Measurements from ENCODE around the gene ACAD10.
"Not testable (repeated sequence)": the region's sequence is repeated elsewhere in the genome, so short reads cannot be mapped to it uniquely, and the experiment has no call there.

Gene ACAD10
- 55.4 to 58.9 reads per million in 2 donors for total RNA-seq

GRCh38 chr12:111685811-111686573 lies at the start of gene ACAD10, which contains the start of gene BRAP:
Gene ACAD10, plus strand, starts transcription at chr12:111686053. Its CDS starts 6,657 bp downstream, at chr12:111692710.
Gene BRAP, minus strand, starts transcription at chr12:111685956. Its CDS starts 164 bp downstream, at chr12:111685792.
- peak; percentile 91 for DNase-seq

GRCh38 chr12:111636209-111636945 lies 49.5 kb upstream of the ACAD10 start:
- no peak for DNase-seq

- DNase-seq = no peak
Observed at GRCh38 chr12:111638556-111638955, 47.3 kb upstream of the ACAD10 start.

- no peak for DNase-seq
Observed at GRCh38 chr12:111640506-111640905, 45.3 kb upstream of the ACAD10 start.

GRCh38 chr12:111642681-111643426 lies 43.0 kb upstream of the ACAD10 start:
- DNase-seq = no peak

- no peak for DNase-seq
Observed at GRCh38 chr12:111643427-111643826, 42.4 kb upstream of the ACAD10 start.

GRCh38 chr12:111645433-111645832 lies 40.4 kb upstream of the ACAD10 start:
- DNase-seq = no peak

GRCh38 chr12:111650912-111651311 lies 34.9 kb upstream of the ACAD10 start:
- DNase-seq = no peak

- not testable (repeated sequence) for DNase-seq
Observed at GRCh38 chr12:111652530-111652929, 33.3 kb upstream of the ACAD10 start.

DNA sequence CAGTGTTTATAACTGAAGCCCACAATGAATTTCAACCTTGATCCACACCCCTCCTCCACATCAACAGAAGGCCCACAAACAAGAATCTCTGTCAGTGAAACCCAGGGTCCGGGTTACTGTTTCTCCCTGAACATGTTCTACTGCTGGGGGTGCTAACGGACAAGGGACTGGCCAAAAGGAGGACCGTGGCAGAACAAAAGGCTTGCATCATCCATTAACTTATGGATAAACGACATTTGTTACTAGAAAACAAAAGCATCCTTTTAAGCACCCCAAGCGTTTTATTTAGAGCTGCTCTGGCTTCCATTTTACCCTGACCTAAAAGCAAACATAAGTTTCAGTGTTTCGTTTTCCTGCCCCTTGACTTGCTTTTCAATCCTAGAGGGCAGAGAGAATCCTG lies 32.3 kb upstream of the ACAD10 start:
- DNase-seq = no peak

GRCh38 chr12:111655356-111655755 lies 30.5 kb upstream of the ACAD10 start:
- DNase-seq = no peak

DNA sequence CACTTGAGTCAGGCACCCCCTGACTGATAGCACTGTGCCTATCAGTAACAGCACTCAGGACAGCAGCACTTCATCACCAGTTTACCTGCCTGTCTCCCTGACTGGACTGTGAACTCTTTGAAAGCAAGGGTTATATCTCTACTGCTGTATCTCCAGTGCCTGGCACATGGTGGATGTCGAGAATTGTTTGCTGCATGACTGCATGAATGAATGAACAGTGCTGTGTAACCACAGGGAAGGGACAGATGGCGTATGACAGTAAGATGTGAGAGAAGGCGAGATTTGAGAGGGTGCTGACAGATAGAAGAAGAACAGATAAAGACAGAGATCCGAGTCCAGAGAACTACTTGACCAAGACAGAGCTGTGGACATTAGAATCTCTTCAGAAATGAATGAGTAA lies 29.8 kb upstream of the ACAD10 start:
- DNase-seq = no peak

DNA sequence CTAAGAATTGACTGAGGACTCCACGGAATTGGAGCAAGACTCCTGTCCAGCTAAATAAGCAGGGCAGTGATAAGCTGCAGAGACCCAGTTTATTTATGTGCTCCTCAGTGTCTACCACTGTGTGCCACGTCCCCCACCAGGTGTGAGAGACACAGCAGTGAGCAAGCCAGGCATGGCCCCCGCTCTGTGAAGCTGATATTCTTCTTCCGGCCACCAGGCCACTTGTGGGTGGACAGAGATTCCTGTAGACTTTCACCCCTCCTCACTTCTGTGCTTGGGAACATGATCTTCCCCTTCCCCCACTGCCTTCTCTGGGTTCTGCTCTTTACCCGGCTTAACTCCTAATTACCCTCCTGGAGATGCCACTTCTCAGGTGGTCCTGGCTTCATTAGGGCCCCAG lies 21.4 kb upstream of the ACAD10 start:
- no peak for DNase-seq

- no peak for DNase-seq
Observed at GRCh38 chr12:111664961-111665865, 20.6 kb upstream of the ACAD10 start.

DNA sequence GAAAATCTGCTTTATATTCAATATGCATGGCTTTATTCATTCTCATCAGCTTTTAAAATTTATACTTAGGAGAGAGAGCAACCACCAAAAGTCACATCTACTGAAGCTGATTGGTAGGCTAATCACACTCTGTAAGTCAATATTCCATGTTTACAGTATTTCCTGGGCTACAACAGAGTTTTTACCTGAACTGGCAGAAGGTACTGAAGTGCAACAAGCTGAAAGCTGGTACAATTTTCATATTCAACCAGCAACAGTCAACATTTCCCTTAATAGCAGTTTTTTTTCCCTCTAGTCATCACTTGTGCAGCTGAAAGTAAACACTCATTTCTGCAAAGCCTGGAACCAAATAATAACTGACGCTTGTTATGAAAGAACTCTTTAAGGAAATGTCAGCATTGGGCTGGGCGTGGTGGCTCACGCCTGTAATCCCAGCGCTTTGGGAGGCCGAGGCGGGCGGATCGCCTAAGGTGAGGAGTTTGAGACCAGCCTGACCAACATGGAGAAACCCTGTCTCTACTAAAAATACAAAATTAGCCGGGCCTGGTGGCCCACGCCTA lies 13.0 kb upstream of the ACAD10 start:
- no peak for DNase-seq

DNA sequence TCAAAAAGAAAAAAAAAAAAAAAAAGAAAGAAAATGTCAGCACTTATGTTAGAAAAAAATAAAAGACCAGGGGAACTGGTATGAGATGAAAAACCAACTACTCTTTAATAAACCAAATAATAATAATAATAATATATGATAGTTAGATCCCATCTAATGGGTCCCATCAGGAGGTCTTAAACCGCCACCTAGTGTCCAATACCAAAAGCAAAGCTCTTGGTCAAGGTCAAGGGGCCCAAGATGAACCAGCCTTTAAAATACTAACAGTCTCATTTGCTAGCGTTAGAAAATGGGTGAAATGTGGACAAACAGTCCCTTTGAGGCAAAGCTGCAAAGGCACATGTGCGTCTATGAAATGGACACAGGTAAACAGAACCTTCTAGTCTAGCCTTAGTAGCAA lies 12.3 kb upstream of the ACAD10 start:
- DNase-seq = no peak

- DNase-seq = no peak
Observed at GRCh38 chr12:111677186-111677585, 8.7 kb upstream of the ACAD10 start.

DNA sequence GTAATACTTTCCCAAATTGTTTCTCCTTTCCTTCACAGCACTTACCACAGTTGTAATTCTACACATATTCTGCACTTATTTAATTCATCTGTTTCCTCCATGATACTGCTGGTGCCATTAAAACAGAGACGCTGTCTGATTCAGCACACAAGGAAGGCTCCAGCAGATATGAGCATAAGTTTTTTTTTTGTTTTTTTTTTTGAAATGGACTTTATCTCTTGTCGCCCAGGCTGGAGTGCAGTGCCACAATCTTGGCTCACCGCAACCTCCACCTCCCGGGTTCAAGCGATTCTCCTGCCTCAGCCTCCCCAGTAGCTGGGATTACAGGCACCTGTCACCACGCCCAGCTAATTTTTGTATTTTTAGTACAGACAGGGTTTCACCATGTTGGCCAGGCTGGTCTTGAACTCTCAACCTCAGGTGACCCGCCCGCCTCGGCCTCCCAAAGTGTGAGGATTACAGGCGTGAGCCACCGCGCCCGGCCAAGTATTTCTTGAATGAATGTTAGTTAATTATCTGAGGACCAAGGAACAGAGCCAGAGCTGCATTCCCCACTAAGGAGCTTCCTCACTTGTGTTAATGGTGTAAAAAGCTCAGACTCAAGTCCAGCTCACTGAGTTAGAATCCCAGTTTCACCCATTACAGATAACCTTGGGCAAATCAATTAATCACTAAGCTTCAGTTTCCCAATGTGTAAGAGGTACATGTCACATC lies 1.2 kb upstream of the ACAD10 start:
- DNase-seq = not testable (repeated sequence)

DNA sequence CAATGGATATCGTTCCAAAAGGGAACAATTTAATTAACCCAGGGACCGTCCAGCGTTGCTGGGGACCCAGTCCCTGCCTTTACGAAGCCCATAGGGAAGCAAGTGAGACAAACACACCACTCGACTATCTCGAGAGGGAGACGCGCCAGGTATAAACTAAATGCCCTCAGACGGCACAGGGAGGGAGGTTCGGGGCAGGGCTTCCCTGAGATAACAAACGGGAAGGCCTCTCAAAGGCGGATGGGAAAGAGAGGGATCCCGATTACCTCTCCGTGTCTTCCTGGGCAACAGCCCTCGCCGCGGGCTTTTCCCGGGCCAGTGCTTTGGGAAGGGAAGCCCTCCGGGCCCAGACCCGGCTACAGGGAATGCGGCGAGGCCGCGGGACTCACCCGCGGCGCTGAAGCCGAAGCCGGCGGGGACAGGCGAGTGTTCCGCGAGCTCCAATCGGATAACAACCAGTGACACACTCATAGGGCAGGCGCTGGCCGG lies 487 bp upstream of the ACAD10 start:
- DNase-seq = no peak

- no peak for DNase-seq
Observed at GRCh38 chr12:111686574-111687105, 787 bp downstream of the ACAD10 start.

GRCh38 chr12:111687255-111687654 lies 1.4 kb downstream of the ACAD10 start:
- no peak for DNase-seq
